HEK293T (cell line): Measurements from ENCODE around the gene SLC39A8.
"Not testable (repeated sequence)": the region's sequence is repeated elsewhere in the genome, so short reads cannot be mapped to it uniquely, and the experiment has no call there.

Experiments used
- CTCF ChIA-PET: fragments of 350-600 bp; formaldehyde crosslinking; extraction: SDS; loops from one replicate; lab custom pipeline; 2021; ENCODE audit warnings: antibody characterized with exemption, inconsistent platforms; lab: Yijun Ruan, JAX
- POLR2A ChIA-PET: fragments of 350-600 bp; formaldehyde crosslinking; extraction: SDS; loops from one replicate; lab custom pipeline; 2020; ENCODE audit warnings: antibody characterized with exemption, inconsistent platforms; lab: Yijun Ruan, JAX
- DNase-seq: peaks from one replicate; pipeline ENCODE4 v3.0.0; 2012; ENCODE audit warnings: mixed read lengths; ENCODE audit errors: extremely low spot score
- ARNT ChIP-seq: fragments of 450-650 bp; IDR thresholded peaks from 2 replicates; pipeline ENCODE4 v1.6.1; 2017; ENCODE audit warnings: mild to moderate bottlenecking
- BHLHE40 ChIP-seq: fragments of 450-650 bp; IDR thresholded peaks from 2 replicates; pipeline ENCODE4 v1.6.1; 2016; ENCODE audit warnings: mild to moderate bottlenecking, moderate library complexity, borderline replicate concordance
- CTBP1 ChIP-seq: fragments of 450-650 bp; IDR thresholded peaks from 2 replicates; pipeline ENCODE4 v1.6.1; 2016; ENCODE audit warnings: borderline replicate concordance
- ELF4 ChIP-seq: fragments of 450-650 bp; IDR thresholded peaks from 2 replicates; pipeline ENCODE4 v1.6.1; 2017; ENCODE audit warnings: antibody characterized with exemption
- FOXA1 ChIP-seq: fragments of 450-650 bp; IDR thresholded peaks from 2 replicates; pipeline ENCODE4 v1.6.1; 2016; ENCODE audit warnings: mild to moderate bottlenecking
- FOXK2 ChIP-seq: fragments of 450-650 bp; IDR thresholded peaks from 2 replicates; pipeline ENCODE4 v1.6.1; 2016; ENCODE audit warnings: mild to moderate bottlenecking
- FOXM1 ChIP-seq: fragments of 450-650 bp; IDR thresholded peaks from 2 replicates; pipeline ENCODE4 v1.6.1; 2017; ENCODE audit warnings: mild to moderate bottlenecking, borderline replicate concordance
- HDGF ChIP-seq: fragments of 450-650 bp; IDR thresholded peaks from 2 replicates; pipeline ENCODE4 v1.6.1; 2017; ENCODE audit warnings: antibody characterized with exemption, borderline replicate concordance
- L3MBTL2 ChIP-seq: fragments of 450-650 bp; conservative IDR thresholded peaks from 2 replicates; pipeline ENCODE4 v1.6.1; 2016; ENCODE audit warnings: mild to moderate bottlenecking
- LEF1 ChIP-seq: fragments of 450-650 bp; IDR thresholded peaks from 2 replicates; pipeline ENCODE4 v1.6.1; 2017; ENCODE audit warnings: mild to moderate bottlenecking, borderline replicate concordance
- NFRKB ChIP-seq: fragments of 450-650 bp; IDR thresholded peaks from 2 replicates; pipeline ENCODE4 v1.6.1; 2016; ENCODE audit warnings: mild to moderate bottlenecking, moderate library complexity
- SP1 ChIP-seq: fragments of 450-650 bp; IDR thresholded peaks from 2 replicates; pipeline ENCODE4 v1.6.1; 2017
- SUZ12 ChIP-seq: fragments of 450-650 bp; IDR thresholded peaks from 2 replicates; pipeline ENCODE4 v1.6.1; 2016; ENCODE audit warnings: mild to moderate bottlenecking
- TARDBP ChIP-seq: fragments of 450-650 bp; IDR thresholded peaks from 2 replicates; pipeline ENCODE4 v1.6.1; 2016
- ZNF384 ChIP-seq: fragments of 450-650 bp; IDR thresholded peaks from 2 replicates; pipeline ENCODE4 v1.6.1; 2016
- TF ChIP-seq, protein P1 (sequence below): fragments of 450-650 bp; IDR thresholded peaks from 2 replicates; pipeline ENCODE4 v1.6.1; 2016

The SLC39A8 gene

DNA sequence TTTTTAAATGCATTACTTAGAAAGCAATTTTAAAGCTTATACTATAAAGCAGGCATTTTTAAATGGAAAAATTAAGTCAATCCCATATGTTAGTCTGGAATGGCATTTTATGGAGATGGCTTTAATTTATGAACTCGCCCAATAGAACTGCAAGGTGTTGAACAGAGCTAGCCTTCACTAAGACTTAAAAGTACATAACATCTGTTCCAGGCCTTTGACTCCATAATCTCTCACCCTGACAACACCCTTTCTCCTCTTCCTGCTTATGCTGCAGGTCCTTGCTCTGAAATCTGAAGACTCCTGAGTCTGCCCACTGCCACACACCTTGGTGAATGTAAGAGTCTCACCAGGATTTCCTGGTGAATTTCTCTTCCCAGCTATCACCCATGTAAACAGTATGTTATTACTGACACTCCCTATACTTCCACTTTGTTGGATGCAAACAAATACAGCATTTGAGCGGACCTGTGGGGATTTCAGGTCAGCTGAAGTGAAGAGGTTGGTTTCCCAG is 17.7 kb upstream of the SLC39A8 start:
- no peak for TF ChIP-seq ZNF384
- TF ChIP-seq, protein P1, sequence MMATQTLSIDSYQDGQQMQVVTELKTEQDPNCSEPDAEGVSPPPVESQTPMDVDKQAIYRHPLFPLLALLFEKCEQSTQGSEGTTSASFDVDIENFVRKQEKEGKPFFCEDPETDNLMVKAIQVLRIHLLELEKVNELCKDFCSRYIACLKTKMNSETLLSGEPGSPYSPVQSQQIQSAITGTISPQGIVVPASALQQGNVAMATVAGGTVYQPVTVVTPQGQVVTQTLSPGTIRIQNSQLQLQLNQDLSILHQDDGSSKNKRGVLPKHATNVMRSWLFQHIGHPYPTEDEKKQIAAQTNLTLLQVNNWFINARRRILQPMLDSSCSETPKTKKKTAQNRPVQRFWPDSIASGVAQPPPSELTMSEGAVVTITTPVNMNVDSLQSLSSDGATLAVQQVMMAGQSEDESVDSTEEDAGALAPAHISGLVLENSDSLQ: no peak
- no peak for TF ChIP-seq FOXA1
- TF ChIP-seq FOXK2: no peak
- no peak for TF ChIP-seq SUZ12
- no peak for TF ChIP-seq BHLHE40
- no peak for TF ChIP-seq L3MBTL2
- TF ChIP-seq LEF1: no peak
- TF ChIP-seq ELF4: no peak
- no peak for TF ChIP-seq NFRKB
- TF ChIP-seq TARDBP: no peak
- TF ChIP-seq SP1: no peak
- TF ChIP-seq ARNT: no peak
- no peak for TF ChIP-seq FOXM1
- TF ChIP-seq HDGF: no peak
- no peak for TF ChIP-seq CTBP1
- DNase-seq: no peak
- POLR2A ChIA-PET: no interaction called here
- CTCF ChIA-PET: no interaction called here

DNA sequence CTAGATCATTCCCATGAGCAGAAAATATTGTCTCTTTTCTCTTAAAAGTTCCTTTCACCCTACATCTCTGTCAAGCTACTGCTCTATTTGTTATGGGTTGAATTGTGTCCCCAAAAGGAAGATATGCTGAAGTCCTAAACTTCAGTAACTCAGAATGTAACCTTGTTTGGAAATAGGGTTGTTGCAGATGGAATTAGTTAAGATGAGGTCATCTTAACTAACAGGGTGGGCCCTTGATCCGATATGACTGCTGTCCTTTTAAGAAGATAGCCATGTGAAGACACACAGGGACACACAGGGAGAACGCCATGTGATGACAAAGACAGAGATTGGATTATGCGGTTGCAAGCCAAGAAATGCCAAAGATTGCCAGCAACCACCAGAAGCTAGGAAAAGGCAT is 12.8 kb upstream of the SLC39A8 start:
- CTCF ChIA-PET: no interaction called here
- POLR2A ChIA-PET: no interaction called here
- DNase-seq: no peak
- TF ChIP-seq CTBP1 (no peak), HDGF (no peak), ARNT (no peak), NFRKB (no peak), L3MBTL2 (no peak), FOXM1 (no peak), ZNF384 (no peak), LEF1 (no peak), FOXA1 (no peak), TARDBP (no peak)
- TF ChIP-seq, protein P1: no peak

DNA sequence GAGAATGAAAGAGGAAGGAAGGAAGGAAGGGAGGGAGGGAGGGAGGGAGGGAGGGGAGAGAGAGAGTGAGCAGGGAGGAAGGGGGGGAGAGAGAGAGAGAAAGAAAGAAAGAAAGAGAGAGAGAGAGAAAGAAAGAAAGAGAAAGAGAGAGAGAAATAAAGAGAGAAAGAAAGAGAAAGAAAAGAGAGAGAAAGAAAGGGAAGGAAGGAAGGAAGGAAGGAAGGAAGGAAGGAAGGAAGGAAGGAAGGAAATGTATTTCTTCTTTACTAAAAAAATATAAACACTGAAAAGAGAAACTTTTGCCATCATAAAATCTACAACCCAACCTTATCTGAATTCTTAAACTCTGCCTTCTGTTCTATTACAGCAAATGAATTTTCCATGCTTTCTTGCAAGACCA is 12.4 kb upstream of the SLC39A8 start:
- DNase-seq, CTCF ChIA-PET, POLR2A ChIA-PET: not testable (repeated sequence)

DNA sequence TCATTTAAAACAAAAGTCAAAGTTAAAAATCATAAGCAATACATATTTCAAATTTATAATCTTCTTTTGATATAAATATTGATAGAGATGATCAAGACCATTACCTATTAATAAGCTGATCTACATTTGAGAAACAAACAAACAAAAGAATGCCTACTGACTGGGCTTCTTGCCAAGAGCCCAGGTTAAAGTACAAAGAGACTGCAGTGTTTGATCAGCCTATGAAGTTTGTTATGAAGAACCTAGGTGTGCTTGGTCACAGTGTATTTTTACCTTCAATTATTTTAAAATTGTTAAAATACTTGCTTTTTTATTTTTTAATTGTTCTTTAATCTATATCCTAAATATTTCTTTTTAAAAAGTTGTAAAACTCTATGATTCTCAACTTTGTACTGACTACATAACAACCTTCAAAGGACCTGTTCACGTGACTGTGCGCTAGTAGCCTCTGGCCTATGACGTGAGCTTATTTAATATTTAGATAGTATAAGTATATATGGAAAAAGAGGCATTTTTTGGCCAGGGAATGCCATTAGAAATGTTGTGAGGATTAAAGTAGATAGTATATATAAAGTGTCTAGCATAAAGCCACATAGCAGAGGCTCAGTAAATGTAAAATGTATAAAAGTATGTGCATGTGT is 11.4 kb upstream of the SLC39A8 start:
- CTCF ChIA-PET: no interaction called here
- no peak for DNase-seq
- POLR2A ChIA-PET: no interaction called here
- no peak for TF ChIP-seq ARNT
- no peak for TF ChIP-seq SUZ12
- TF ChIP-seq SP1: no peak
- TF ChIP-seq FOXA1: no peak
- no peak for TF ChIP-seq LEF1
- no peak for TF ChIP-seq FOXK2
- no peak for TF ChIP-seq ELF4
- TF ChIP-seq ZNF384: no peak
- no peak for TF ChIP-seq BHLHE40
- no peak for TF ChIP-seq CTBP1

DNA sequence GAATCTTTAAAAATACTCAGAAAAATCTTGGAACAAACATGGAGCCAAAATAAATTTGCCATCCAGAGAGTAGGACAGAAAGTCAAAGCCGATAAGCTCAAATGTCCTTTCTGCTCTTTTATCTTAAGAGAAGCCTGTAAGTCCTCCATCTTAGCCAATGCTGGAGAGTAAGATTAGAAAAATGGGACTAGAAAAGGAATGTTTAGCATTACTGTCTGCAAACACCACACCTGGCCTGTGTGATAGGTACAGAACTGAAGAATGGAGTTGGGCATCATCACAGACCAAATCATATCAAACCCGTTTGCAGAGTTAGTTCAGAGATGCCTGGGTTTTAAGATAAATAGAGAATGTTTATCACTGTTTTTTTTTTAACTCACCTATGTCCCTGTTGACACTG is 10.5 kb upstream of the SLC39A8 start:
- ChIA-PET POLR2A (no interaction called here), CTCF (no interaction called here)
- DNase-seq: no peak
- TF ChIP-seq L3MBTL2: no peak
- TF ChIP-seq ARNT: no peak
- TF ChIP-seq FOXM1: no peak
- TF ChIP-seq FOXK2: no peak
- TF ChIP-seq NFRKB: no peak
- TF ChIP-seq ELF4: no peak
- TF ChIP-seq, protein P1: no peak
- no peak for TF ChIP-seq SP1
- no peak for TF ChIP-seq ZNF384

DNA sequence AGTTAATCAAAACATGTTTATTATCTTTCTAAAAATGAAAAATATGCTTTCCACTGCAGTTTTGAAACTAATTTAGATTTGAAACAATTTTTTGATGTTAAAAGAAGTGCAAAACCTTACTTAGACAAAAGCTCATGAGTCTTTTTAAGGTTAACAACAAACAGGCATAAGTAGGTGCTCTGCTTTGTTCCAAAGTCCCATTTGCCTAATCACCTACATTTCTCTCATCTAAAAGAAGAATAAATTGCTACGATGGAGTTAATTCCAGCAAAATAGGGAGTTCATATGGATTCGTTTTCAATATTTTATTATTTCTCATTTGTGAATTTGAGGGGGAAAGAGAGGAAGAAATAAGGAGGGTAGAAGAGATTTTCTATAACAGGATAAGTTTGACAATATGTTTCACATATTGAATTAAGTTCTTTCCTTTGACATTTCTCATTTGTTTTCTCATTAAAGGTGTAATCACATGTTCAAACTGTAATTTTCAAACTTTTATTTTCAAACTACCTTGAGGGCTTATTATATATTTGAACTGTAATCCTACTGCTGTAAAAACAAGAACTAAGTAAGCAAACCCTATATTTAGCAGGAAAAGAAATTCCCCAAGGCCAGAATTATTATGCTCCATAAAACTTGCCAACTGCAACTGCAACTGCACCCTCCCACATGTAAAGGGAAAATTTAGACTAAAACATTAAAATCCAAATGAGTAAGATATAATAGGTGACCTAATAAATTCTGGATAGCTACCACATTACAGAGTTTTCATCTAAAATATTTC is 9.6 kb upstream of the SLC39A8 start:
- no peak for DNase-seq
- CTCF ChIA-PET: no interaction called here
- POLR2A ChIA-PET: no interaction called here
- TF ChIP-seq FOXK2: no peak
- no peak for TF ChIP-seq NFRKB
- no peak for TF ChIP-seq SP1
- no peak for TF ChIP-seq BHLHE40
- TF ChIP-seq CTBP1: no peak
- TF ChIP-seq, protein P1: no peak
- no peak for TF ChIP-seq TARDBP
- TF ChIP-seq L3MBTL2: no peak
- TF ChIP-seq LEF1: no peak
- no peak for TF ChIP-seq HDGF
- no peak for TF ChIP-seq ARNT
- TF ChIP-seq SUZ12: no peak
- TF ChIP-seq ELF4: no peak
